ENCODE results near the gene IRF2BPL. TPM values are rescaled to one million over a fixed set of nuclear protein-coding genes. Genes with fewer than 3 reads are reported as not detected.

IRF2BPL gene
- total RNA-seq, 1 experiment from 2014 or later = 83.3 TPM

DNA sequence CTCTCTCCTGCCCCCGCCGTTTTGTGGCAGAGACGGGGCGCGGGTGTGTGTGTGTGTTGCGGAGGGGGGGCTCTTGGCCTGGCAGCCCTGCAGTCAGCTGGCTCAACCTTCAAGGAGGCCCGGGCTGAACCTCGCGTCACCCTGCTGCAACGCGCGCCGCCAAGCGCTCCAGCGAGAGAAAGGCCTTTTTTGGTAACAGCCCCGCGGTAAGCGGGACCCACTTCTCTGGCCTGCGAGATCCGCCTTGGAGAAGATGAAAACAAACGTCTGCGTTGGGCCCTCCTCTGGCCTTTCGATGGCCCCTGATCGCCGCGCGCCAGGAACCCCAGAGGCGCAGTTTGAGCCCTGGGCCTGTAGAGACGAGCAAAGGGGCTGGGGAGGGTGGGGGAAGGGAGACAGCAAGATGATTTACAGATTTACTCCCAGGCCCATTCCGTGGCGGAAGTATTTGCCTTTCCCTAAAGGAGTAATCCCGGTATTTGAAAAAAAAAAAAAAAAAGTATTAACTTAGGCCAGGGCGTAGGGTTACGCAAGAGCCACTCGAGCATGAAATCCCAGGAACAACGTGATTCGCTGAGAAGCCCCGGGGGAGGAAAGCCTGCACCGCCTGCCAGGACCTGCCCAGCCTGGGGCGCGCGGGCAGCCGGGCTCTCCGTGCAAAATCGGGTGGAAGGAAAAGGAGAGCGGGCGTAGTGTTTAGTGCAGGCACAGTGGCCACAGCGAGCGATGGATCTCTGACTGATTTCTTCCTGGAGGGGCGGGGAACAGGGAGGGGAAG, 4.5 kb upstream of the IRF2BPL start:
- ATAC-seq (peak; percentile 50), DNase-seq (ENCODE audit: low read depth, low spot score) (no peak)
- POLR2A ChIA-PET = interaction anchor here (0.7 kb wide), 1 partner anchor 74 kb away, joined by 5 read pairs; no protein-coding TSS in a partner anchor
- peak overlapping the region; percentile 39 to 61 for H3K4me3 ChIP-seq (ENCODE audit: low read depth in 2 of 2, low read length in 2 of 2)
- CTCF ChIA-PET = interaction anchor here (0.6 kb wide), 1 partner anchor 244 kb away, joined by 6 read pairs; no protein-coding TSS in a partner anchor
- H3K27me3 ChIP-seq (ENCODE audit: control insufficient read depth, insufficient read depth, low read length) = no peaks in the 10 kb centered on the region
- TF ChIP-seq TCF7L2 (IDR thresholded peaks at IDR 0.05; ENCODE audit: low read depth, low read length) (peak; percentile 46; the same call in 1 of the 2 replicates), SIN3A (IDR thresholded peaks at IDR 0.05; ENCODE audit: borderline replicate concordance, insufficient read depth, low read depth, low read length) (no peak), POLR2AphosphoS5 (IDR thresholded peaks at IDR 0.05; ENCODE audit: low read depth, low read length) (peak; percentile 41; the same call in 1 of the 2 replicates)
- peaks cover 74% of the 10 kb centered on the region for H3K4me1 ChIP-seq (ENCODE audit: control insufficient read depth, insufficient read depth, low read length)
- H3K36me3 ChIP-seq (ENCODE audit: control insufficient read depth, insufficient read depth, low read length) = no peaks in the 10 kb centered on the region
- intact Hi-C loops (cut with micrococcal nuclease; ENCODE audit: unreplicated experiment) (no loop called here), in situ Hi-C loops (cut with HindIII; ENCODE audit: low pct_unique_long_range_greater_than_20kb, low sequenced_read_pairs) (no loop called here)
- peak overlapping the region; percentile 99 for H3K27ac ChIP-seq (ENCODE audit: low read length)
- no peaks in the 10 kb centered on the region for H3K9me3 ChIP-seq (ENCODE audit: control insufficient read depth, insufficient read depth, low read depth, low read length)
- BruUV-seq (replicated peaks) = TSS peak; percentile 75

DNA sequence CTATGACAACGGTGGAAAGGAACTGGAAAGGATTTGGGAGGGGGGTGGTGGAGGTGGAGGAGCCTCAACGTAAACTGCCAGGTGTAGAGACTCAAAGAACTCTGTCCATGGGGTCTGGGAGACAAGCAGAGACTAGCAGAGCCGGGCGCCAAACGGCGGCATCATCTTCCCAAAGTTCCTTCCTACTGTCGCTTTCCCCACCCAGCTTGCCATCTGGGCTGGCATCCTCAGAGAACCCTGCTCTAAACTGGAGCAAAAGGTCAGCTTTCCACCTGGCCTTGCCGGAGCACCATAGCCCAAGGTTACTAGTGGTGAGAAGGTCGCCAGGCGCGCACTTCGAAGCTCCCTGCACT, 4.0 kb upstream of the IRF2BPL start:
- intact Hi-C loops (cut with micrococcal nuclease; ENCODE audit: unreplicated experiment) = no loop called here
- TF ChIP-seq SIN3A (IDR thresholded peaks at IDR 0.05; ENCODE audit: borderline replicate concordance, insufficient read depth, low read depth, low read length) (no peak), TCF7L2 (IDR thresholded peaks at IDR 0.05; ENCODE audit: low read depth, low read length) (no peak), POLR2AphosphoS5 (IDR thresholded peaks at IDR 0.05; ENCODE audit: low read depth, low read length) (no peak)
- TF ChIP-seq, protein P1, sequence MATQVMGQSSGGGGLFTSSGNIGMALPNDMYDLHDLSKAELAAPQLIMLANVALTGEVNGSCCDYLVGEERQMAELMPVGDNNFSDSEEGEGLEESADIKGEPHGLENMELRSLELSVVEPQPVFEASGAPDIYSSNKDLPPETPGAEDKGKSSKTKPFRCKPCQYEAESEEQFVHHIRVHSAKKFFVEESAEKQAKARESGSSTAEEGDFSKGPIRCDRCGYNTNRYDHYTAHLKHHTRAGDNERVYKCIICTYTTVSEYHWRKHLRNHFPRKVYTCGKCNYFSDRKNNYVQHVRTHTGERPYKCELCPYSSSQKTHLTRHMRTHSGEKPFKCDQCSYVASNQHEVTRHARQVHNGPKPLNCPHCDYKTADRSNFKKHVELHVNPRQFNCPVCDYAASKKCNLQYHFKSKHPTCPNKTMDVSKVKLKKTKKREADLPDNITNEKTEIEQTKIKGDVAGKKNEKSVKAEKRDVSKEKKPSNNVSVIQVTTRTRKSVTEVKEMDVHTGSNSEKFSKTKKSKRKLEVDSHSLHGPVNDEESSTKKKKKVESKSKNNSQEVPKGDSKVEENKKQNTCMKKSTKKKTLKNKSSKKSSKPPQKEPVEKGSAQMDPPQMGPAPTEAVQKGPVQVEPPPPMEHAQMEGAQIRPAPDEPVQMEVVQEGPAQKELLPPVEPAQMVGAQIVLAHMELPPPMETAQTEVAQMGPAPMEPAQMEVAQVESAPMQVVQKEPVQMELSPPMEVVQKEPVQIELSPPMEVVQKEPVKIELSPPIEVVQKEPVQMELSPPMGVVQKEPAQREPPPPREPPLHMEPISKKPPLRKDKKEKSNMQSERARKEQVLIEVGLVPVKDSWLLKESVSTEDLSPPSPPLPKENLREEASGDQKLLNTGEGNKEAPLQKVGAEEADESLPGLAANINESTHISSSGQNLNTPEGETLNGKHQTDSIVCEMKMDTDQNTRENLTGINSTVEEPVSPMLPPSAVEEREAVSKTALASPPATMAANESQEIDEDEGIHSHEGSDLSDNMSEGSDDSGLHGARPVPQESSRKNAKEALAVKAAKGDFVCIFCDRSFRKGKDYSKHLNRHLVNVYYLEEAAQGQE (IDR thresholded peaks at IDR 0.05; ENCODE audit: insufficient read depth in 1 of 2, low read depth in 2 of 2, low read length in 1 of 2) = no peak
- TF ChIP-seq, protein P2, sequence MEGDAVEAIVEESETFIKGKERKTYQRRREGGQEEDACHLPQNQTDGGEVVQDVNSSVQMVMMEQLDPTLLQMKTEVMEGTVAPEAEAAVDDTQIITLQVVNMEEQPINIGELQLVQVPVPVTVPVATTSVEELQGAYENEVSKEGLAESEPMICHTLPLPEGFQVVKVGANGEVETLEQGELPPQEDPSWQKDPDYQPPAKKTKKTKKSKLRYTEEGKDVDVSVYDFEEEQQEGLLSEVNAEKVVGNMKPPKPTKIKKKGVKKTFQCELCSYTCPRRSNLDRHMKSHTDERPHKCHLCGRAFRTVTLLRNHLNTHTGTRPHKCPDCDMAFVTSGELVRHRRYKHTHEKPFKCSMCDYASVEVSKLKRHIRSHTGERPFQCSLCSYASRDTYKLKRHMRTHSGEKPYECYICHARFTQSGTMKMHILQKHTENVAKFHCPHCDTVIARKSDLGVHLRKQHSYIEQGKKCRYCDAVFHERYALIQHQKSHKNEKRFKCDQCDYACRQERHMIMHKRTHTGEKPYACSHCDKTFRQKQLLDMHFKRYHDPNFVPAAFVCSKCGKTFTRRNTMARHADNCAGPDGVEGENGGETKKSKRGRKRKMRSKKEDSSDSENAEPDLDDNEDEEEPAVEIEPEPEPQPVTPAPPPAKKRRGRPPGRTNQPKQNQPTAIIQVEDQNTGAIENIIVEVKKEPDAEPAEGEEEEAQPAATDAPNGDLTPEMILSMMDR (IDR thresholded peaks at IDR 0.05) = no peak
- Histone ChIP-seq H3K4me1 (ENCODE audit: control insufficient read depth, insufficient read depth, low read length) (peaks cover 69% of the 10 kb centered on the region), H3K27ac (ENCODE audit: low read length) (peak overlapping the region; percentile 99), H3K4me3 (ENCODE audit: low read depth in 2 of 2, low read length in 2 of 2) (peak overlapping the region in 1 of 2 experiments; percentile 61; a peak in 2 of 4 replicates), H3K36me3 (ENCODE audit: control insufficient read depth, insufficient read depth, low read length) (no peaks in the 10 kb centered on the region), H3K27me3 (ENCODE audit: control insufficient read depth, insufficient read depth, low read length) (no peaks in the 10 kb centered on the region), H3K9me3 (ENCODE audit: control insufficient read depth, insufficient read depth, low read depth, low read length) (no peaks in the 10 kb centered on the region)
- DNase-seq (ENCODE audit: low read depth, low spot score) (no peak), ATAC-seq (no peak)
- in situ Hi-C loops (cut with HindIII; ENCODE audit: low pct_unique_long_range_greater_than_20kb, low sequenced_read_pairs) = no loop called here
- ChIA-PET POLR2A (interaction anchor here (0.6 to 0.7 kb wide), 2 partner anchors 73 to 127 kb away, joined by 5 to 19 read pairs; no protein-coding TSS in a partner anchor), CTCF (interaction anchor here (0.6 kb wide), 1 partner anchor 243 kb away, joined by 6 read pairs; no protein-coding TSS in a partner anchor)
- BruUV-seq (replicated peaks) = no TSS peak

Data from Panc1 (cell line).